OCI-LY3 (cell line): ENCODE results near the gene BTNL8.
"Not testable (repeated sequence)": the region's sequence is repeated elsewhere in the genome, so short reads cannot be mapped to it uniquely, and the experiment has no call there.

Experiments used
- H2AFZ ChIP-seq: fragments of 200-600, 300-600 bp; shearing (Covaris generic); 2 replicates; pipeline ENCODE4 v1.6.0; 2014; ENCODE audit warnings: antibody characterized with exemption, low read depth, low read length
- H3K27ac ChIP-seq: fragments of 200-600, 300-600 bp; sonication (generic); 2 replicates; pipeline ENCODE4 v1.5.1; 2014; ENCODE audit warnings: mild to moderate bottlenecking, low read length, moderate library complexity, mixed read lengths
- H3K27me3 ChIP-seq: fragments of 200-600, 300-600 bp; sonication (generic); 2 replicates; pipeline ENCODE4 v1.6.1; 2014; ENCODE audit warnings: low read depth, low read length, mixed read lengths
- H3K36me3 ChIP-seq: fragments of 200-600, 300-600 bp; sonication (generic); replicated peaks from 2 replicates; pipeline ENCODE3; 2014; ENCODE audit warnings: low read depth, low read length, mixed read lengths
- H3K4me1 ChIP-seq: fragments of 300-600, 200-600 bp; sonication (generic); 2 replicates; pipeline ENCODE4 v1.6.1; 2014; ENCODE audit warnings: low read length, mixed read lengths
- H3K4me2 ChIP-seq: fragments of 200-600, 300-600 bp; sonication (generic); 2 replicates; pipeline ENCODE4 v1.6.1; 2014; ENCODE audit warnings: low read length, mixed read lengths
- H3K4me3 ChIP-seq: fragments of 300-600, 200-600 bp; sonication (generic); 2 replicates; pipeline ENCODE4 v1.5.1; 2014; ENCODE audit warnings: antibody characterized with exemption, mild to moderate bottlenecking, low read length, moderate library complexity
- H3K79me2 ChIP-seq: fragments of 300-600, 200-600 bp; shearing (Covaris generic); 2 replicates; pipeline ENCODE4 v1.6.1; 2014; ENCODE audit warnings: mild to moderate bottlenecking, low read length, mixed read lengths
- H3K9ac ChIP-seq: fragments of 300-600, 200-600 bp; shearing (Covaris generic); 2 replicates; pipeline ENCODE4 v1.6.0; 2014; ENCODE audit warnings: mild to moderate bottlenecking, low read length, moderate library complexity
- H3K9me3 ChIP-seq: fragments of 200-600, 300-600 bp; shearing (Covaris generic); 2 replicates; pipeline ENCODE4 v1.6.1; 2014; ENCODE audit warnings: low read length, mixed read lengths; ENCODE audit not compliant: insufficient read depth
- H4K20me1 ChIP-seq: fragments of 200-600, 300-600 bp; sonication (generic); 2 replicates; pipeline ENCODE4 v1.6.1; 2016; ENCODE audit warnings: low read length, mixed read lengths; ENCODE audit not compliant: insufficient read depth
- CTCF ChIP-seq: fragments of 200-600, 300-600 bp; sonication (generic); IDR thresholded peaks from 2 replicates; pipeline ENCODE4 v1.5.1; 2014; ENCODE audit warnings: antibody characterized with exemption, low read length, low read depth
- EZH2phosphoT487 ChIP-seq: fragments of 200-600 bp; shearing (Covaris generic); IDR thresholded peaks from 2 replicates; pipeline ENCODE4 v1.6.1; 2018; ENCODE audit warnings: antibody characterized with exemption, mixed run types, low read depth

BTNL8 gene

DNA sequence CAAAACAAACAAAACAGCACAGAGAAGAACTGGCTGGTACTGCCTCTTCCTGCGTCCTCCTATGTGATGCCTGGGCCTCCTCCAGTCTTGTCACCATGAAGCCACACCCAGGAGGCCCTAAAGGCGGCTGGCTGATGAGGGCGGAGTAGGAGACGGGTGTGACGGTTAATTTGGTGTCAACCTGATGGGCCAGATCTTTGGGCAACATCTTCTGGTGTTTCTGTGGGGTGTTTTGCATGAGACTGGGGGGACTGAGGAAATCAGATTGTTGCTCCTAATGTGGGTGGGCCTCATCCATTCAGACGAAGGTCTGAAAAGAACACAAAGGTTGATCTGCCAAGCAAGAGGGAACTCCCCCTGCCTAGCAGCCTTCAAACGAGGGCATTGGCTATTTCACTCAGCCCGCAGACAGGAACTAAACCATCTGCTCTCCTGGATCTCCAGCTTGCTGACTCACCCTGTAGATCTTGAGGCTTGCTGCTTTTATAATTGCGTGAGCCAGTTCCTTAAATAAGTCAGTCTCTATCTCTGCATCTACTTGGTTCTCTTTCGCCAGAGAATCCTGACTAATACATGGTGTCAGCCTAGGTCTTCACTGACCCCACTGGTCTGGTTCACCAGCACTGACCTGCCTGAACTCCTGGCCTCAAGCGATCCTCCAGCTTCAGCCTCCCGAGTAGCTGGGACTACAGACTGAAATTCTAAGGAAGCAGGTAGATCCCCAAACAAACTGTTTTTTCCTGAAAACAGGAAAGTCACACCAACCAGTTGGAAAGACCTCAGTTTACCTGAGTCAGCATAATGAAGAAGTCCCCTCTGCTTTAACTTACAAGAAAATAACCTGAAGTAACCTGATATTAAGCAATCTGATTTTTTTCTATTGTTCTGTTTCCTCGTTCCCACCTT, 25.1 kb upstream of the BTNL8 start:
- H3K27me3 ChIP-seq: no peaks in the 10 kb centered on the region
- no peak overlapping the region for H3K4me3 ChIP-seq
- no peak overlapping the region for H3K9ac ChIP-seq
- H3K4me1 ChIP-seq: peaks cover 24% of the 10 kb centered on the region
- H3K36me3 ChIP-seq: no peaks in the 10 kb centered on the region
- H2AFZ ChIP-seq: no peak overlapping the region
- peak overlapping the region; percentile 10 for H3K4me2 ChIP-seq
- H3K79me2 ChIP-seq: no peaks in the 10 kb centered on the region
- no peaks in the 10 kb centered on the region for H3K9me3 ChIP-seq
- no peak for TF ChIP-seq EZH2phosphoT487
- TF ChIP-seq CTCF: no peak
- H4K20me1 ChIP-seq: no peaks in the 10 kb centered on the region
- no peak overlapping the region for H3K27ac ChIP-seq

DNA sequence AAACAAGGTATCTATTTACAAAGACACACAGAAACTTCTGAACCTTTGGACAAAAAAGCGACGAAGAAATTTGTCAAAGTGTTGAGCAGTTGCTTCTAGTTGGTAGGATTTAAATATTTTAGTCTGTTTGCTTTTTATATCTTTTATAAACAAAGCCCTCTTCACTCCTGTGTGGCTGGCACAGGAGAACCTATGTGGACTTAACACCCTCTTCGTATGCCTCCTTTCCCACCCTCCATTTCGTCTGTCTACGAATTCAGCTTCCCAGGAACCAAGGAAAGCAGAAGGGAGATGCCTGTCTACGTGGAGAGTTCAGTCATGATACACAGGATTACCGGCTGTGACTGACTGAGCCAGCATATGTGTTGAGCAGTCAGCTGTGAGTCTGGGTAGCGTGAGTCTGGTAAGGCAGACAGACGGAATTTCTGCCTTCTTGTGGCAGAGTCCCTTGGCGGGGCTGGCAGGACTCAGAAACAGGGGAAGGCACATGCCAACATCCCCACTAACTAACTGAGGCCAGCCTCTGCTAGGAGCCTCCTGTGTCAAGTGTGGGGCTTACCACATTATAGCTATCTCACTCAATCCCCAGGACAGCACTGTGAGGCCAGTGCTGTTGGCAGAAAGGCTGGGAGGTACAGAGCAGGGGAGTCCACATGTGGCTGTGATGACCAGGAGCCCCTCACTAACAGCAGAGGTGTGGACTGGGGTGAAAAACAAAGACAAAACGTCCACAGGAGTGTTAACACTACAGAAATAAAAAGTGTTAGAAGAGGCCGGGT, 24.0 kb upstream of the BTNL8 start:
- Histone ChIP-seq H3K4me2 (no peak overlapping the region), H3K36me3 (no peaks in the 10 kb centered on the region), H3K79me2 (no peaks in the 10 kb centered on the region), H2AFZ (no peak overlapping the region), H3K27ac (no peak overlapping the region), H3K27me3 (no peaks in the 10 kb centered on the region), H3K4me1 (peaks cover 24% of the 10 kb centered on the region), H4K20me1 (no peaks in the 10 kb centered on the region), H3K4me3 (no peak overlapping the region), H3K9ac (no peak overlapping the region), H3K9me3 (no peaks in the 10 kb centered on the region)
- TF ChIP-seq CTCF (no peak), EZH2phosphoT487 (no peak)

- Histone ChIP-seq H3K27me3 (no peaks in the 10 kb centered on the region), H3K4me2 (no peak overlapping the region), H3K9me3 (no peaks in the 10 kb centered on the region), H3K4me1 (peaks cover 24% of the 10 kb centered on the region), H4K20me1 (no peaks in the 10 kb centered on the region), H2AFZ (no peak overlapping the region), H3K4me3 (no peak overlapping the region), H3K79me2 (no peaks in the 10 kb centered on the region), H3K36me3 (no peaks in the 10 kb centered on the region), H3K9ac (no peak overlapping the region), H3K27ac (no peak overlapping the region)
- no peak for TF ChIP-seq EZH2phosphoT487
- TF ChIP-seq CTCF: no peak
These were observed 23.0 kb upstream of the BTNL8 start for GRCh38 chr5:180875860-180876426.

- H3K27ac ChIP-seq, H3K9ac ChIP-seq, H4K20me1 ChIP-seq, H2AFZ ChIP-seq, H3K79me2 ChIP-seq, H3K4me3 ChIP-seq, H3K27me3 ChIP-seq, H3K9me3 ChIP-seq, H3K36me3 ChIP-seq, H3K4me1 ChIP-seq, H3K4me2 ChIP-seq: not testable (repeated sequence)
These were observed 13.0 kb upstream of the BTNL8 start for GRCh38 chr5:180885845-180886529.
